Measurements from ENCODE around the gene CNTNAP2. TPM values are rescaled to one million over a fixed set of nuclear protein-coding genes. Genes with fewer than 3 reads are reported as not detected.

Gene CNTNAP2
- polyA plus RNA-seq, 4 donors = 22.5 to 28.4 (median 26.7) TPM

GRCh38 chr7:147296986-147297385 lies 1180.4 kb downstream of the CNTNAP2 start:
- DNase-seq (ENCODE audit: low read depth in 4 of 4, low spot score in 3 of 4) = no peak

GRCh38 chr7:147298611-147299043 lies 1182.0 kb downstream of the CNTNAP2 start:
- peak in 2 of 4 donors; percentile 2 to 8 for DNase-seq (ENCODE audit: low read depth in 4 of 4, low spot score in 3 of 4)

- no peak for DNase-seq (ENCODE audit: low read depth in 4 of 4, low spot score in 3 of 4)
Observed at GRCh38 chr7:147300293-147300692, 1183.7 kb downstream of the CNTNAP2 start.

GRCh38 chr7:147304376-147304775 lies 1187.8 kb downstream of the CNTNAP2 start:
- DNase-seq (ENCODE audit: low read depth in 4 of 4, low spot score in 3 of 4) = no peak

GRCh38 chr7:147305827-147306226 lies 1189.2 kb downstream of the CNTNAP2 start:
- DNase-seq (ENCODE audit: low read depth in 4 of 4, low spot score in 3 of 4) = no peak

- no peak for DNase-seq (ENCODE audit: low read depth in 4 of 4, low spot score in 3 of 4)
Observed at GRCh38 chr7:147308539-147308938, 1191.9 kb downstream of the CNTNAP2 start.

- DNase-seq (ENCODE audit: low read depth in 4 of 4, low spot score in 3 of 4) = no peak
Observed at GRCh38 chr7:147311336-147311735, 1194.7 kb downstream of the CNTNAP2 start.

GRCh38 chr7:147321504-147321903 lies 1204.9 kb downstream of the CNTNAP2 start:
- DNase-seq (ENCODE audit: low read depth in 4 of 4, low spot score in 3 of 4) = no peak

- no peak for DNase-seq (ENCODE audit: low read depth in 4 of 4, low spot score in 3 of 4)
Observed at GRCh38 chr7:147332988-147333387, 1216.4 kb downstream of the CNTNAP2 start.

- DNase-seq (ENCODE audit: low read depth in 4 of 4, low spot score in 3 of 4) = no peak
Observed at GRCh38 chr7:147363101-147363500, 1246.5 kb downstream of the CNTNAP2 start.

GRCh38 chr7:147376192-147376591 lies 1259.6 kb downstream of the CNTNAP2 start:
- DNase-seq (ENCODE audit: low read depth in 4 of 4, low spot score in 3 of 4) = no peak

GRCh38 chr7:147380926-147381325 lies 1264.3 kb downstream of the CNTNAP2 start:
- no peak for DNase-seq (ENCODE audit: low read depth in 4 of 4, low spot score in 3 of 4)

GRCh38 chr7:147394329-147394728 lies 1277.7 kb downstream of the CNTNAP2 start:
- no peak for DNase-seq (ENCODE audit: low read depth in 4 of 4, low spot score in 3 of 4)

GRCh38 chr7:147400221-147400689 lies 1283.7 kb downstream of the CNTNAP2 start:
- DNase-seq (ENCODE audit: low read depth in 4 of 4, low spot score in 3 of 4) = no peak

GRCh38 chr7:147400925-147401324 lies 1284.3 kb downstream of the CNTNAP2 start:
- DNase-seq (ENCODE audit: low read depth in 4 of 4, low spot score in 3 of 4) = no peak

GRCh38 chr7:147405621-147406020 lies 1289.0 kb downstream of the CNTNAP2 start:
- no peak for DNase-seq (ENCODE audit: low read depth in 4 of 4, low spot score in 3 of 4)

- no peak for DNase-seq (ENCODE audit: low read depth in 4 of 4, low spot score in 3 of 4)
Observed at GRCh38 chr7:147406521-147407135, 1290.0 kb downstream of the CNTNAP2 start.

GRCh38 chr7:147411096-147411495 lies 1294.5 kb downstream of the CNTNAP2 start:
- no peak for DNase-seq (ENCODE audit: low read depth in 4 of 4, low spot score in 3 of 4)

- no peak for DNase-seq (ENCODE audit: low read depth in 4 of 4, low spot score in 3 of 4)
Observed at GRCh38 chr7:147412109-147412508, 1295.5 kb downstream of the CNTNAP2 start.

GRCh38 chr7:147412782-147413556 lies 1296.4 kb downstream of the CNTNAP2 start:
- no peak for DNase-seq (ENCODE audit: low read depth in 4 of 4, low spot score in 3 of 4)

- no peak for DNase-seq (ENCODE audit: low read depth in 4 of 4, low spot score in 3 of 4)
Observed at GRCh38 chr7:147413557-147413870, 1296.9 kb downstream of the CNTNAP2 start.

- no peak for DNase-seq (ENCODE audit: low read depth in 4 of 4, low spot score in 3 of 4)
Observed at GRCh38 chr7:147415991-147416390, 1299.4 kb downstream of the CNTNAP2 start.

Measured in right renal pelvis (tissue), 4 donors.